AG08395 (cell line): Measurements from ENCODE around the gene MYOZ1.
"Not testable (repeated sequence)": the region's sequence is repeated elsewhere in the genome, so short reads cannot be mapped to it uniquely, and the experiment has no call there.

Experiments used
- DNase-seq: peaks from one replicate; pipeline ENCODE4 v3.0.0; 2012; ENCODE audit warnings: mixed read lengths, low spot score

Gene MYOZ1

DNA sequence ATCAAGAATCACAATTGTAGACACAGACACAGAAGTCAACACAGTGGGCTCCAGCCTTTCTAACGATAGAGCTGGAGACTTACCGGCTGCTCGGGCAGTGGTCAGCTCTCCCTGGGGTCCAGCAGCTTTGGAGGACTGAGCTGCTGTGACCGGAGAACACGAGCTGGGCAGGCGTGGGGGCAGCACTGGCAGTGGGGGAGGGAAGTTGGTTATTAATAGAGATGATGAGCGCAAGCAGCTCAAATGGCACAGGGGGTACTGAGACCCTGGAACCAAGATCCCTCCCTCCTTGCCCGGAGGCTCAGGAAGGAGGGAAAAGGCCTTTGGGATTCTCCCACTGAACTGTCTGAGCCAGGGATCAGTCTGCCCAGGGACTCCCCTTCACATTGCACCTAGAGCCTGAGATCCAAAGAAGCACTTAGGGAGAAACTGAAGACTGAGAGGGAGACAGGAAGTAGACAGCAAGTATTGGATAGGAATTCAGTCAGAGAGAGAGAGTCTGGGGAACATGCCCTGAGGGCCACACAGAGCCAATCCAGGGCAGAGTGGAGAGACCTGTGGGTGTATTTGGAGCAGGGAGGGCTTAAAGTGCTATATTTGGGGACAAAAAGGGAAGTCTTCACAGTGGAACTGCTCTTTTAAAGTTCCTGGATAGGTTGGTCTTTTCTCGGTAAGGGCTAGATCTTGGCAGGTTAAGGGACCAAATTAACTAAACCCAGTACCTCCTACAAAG lies at the start of gene MYOZ1:
MYOZ1 (minus strand) TSS at position 147 of the 733 bp plus-strand sequence. CDS start 1,457 bp downstream, outside the sequence.
- peak; percentile 51 for DNase-seq

DNA sequence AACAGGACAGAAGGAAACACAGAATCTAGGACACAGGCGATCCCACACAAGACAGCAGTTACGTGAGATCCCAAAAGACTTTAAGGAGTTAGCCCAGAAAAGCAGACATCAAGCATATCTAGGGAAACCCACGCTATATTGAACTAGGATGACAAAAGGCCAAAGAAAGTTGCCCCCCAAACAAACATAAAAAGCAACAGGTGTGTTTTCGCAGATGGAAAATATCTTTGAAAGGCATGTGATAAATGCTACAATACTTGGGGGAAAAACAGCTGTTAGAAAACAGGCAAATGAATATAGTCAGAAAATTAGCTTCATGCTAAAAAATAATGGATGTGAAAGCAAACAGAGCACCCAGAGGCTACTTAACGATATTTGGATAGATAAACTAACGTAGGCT lies 49.5 kb upstream of the MYOZ1 start:
- not testable (repeated sequence) for DNase-seq

GRCh38 chr10:73689596-73689995 lies 48.3 kb upstream of the MYOZ1 start:
- DNase-seq, result not testable (repeated sequence)

GRCh38 chr10:73687641-73688040 lies 46.4 kb upstream of the MYOZ1 start:
- not testable (repeated sequence) for DNase-seq

GRCh38 chr10:73674546-73674945 lies 33.3 kb upstream of the MYOZ1 start:
- DNase-seq, result not testable (repeated sequence)

DNA sequence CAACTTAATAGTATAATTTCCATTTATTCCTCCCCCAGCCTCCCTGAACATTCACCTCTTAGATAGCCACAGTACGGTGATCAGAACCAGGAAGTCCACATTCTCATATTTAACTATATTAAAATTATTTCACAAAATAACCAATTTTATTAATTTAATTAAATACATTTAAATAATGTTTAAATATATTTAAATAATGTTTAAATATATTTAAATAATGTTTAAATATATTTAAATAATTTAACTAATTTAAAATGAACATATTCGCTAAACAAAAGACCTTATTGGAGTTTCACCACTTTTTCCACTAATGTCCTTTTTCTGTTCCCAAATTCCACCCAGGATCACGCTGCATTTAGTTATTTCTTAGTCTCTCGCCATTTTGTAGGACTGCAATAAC lies 27.1 kb upstream of the MYOZ1 start:
- DNase-seq, result not testable (repeated sequence)

- DNase-seq, result peak; percentile 54
These were observed 25.0 kb upstream of the MYOZ1 start for GRCh38 chr10:73666153-73666809.

- DNase-seq, result not testable (repeated sequence)
These were observed 24.3 kb upstream of the MYOZ1 start for GRCh38 chr10:73665581-73665980.

DNA sequence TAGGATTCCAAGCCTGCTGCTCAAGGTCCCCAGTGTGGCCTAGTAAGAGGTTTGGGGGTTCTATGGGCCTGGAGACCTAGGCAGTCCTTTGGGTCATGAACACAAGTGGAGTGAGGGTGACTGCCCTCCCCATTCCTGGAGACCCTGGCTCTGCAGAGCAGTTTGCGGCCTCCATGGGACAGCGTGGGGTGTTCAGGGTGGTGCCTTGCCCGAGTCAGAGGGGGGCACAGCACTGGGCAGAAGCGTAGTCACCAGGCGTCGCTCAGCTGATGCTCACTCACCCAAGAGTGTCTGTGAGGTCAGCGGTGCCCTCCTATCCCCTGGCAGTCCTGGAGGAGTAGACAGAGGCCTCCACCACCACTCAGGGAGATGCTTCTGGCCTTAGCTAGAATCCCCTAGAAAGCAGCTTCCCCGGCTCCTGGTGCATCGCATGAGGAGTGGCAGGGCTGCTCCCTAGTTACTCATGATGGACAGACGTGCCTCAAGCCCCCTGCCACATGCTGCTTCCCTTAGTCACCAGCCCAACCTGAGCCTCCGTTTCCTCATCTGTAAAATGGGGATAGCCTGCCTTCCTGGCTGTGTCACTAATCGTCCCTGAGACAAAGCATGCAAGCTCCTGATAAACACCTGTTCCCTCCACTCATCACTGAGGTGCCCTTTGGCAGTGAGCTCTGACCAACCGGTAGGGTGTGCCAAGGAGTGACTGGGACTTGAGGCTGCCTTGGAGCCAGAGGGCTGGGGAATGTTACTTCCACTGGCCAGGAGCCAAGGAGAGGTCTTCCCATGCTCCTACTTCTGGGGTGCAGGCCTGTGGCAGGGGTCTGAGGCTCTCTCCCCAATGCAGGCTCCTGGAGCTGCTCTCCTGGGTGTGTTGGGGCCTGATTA lies 23.1 kb upstream of the MYOZ1 start:
- DNase-seq, result not testable (repeated sequence)

- DNase-seq, result not testable (repeated sequence)
These were observed 22.3 kb upstream of the MYOZ1 start for GRCh38 chr10:73663621-73664020.

DNA sequence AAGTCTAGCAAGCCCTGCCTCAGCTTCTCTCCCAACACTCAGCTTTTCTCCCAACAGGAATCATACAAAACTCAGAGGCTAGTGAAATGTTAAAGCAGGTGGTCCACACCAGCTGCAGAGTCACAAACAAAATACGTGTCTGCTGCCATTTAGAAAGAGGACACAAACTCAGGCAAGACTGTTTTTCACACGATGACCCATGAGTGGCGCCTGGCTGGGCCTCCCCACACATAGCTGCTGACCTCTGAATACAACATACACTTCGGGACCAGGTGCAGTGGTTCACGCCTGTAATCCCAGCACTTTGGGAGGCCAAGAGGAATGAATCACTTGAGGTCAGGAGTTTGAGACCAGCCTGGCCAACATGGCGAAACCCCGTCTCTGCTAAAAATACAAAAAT lies 21.4 kb upstream of the MYOZ1 start:
- not testable (repeated sequence) for DNase-seq

GRCh38 chr10:73655990-73656298 lies 14.7 kb upstream of the MYOZ1 start, which contains the start of gene SYNPO2L:
Gene SYNPO2L (minus strand): TSS chr10:73656029. CDS start chr10:73655922, 107 bp downstream.
- no peak for DNase-seq

GRCh38 chr10:73655257-73655989 lies 14.1 kb upstream of the MYOZ1 start:
- DNase-seq, result no peak

- DNase-seq, result no peak
These were observed 12.4 kb upstream of the MYOZ1 start for GRCh38 chr10:73653701-73654100.

- DNase-seq, result no peak
These were observed 11.9 kb upstream of the MYOZ1 start for GRCh38 chr10:73653195-73653594.

- DNase-seq, result peak; percentile 46
These were observed 9.5 kb upstream of the MYOZ1 start for GRCh38 chr10:73650537-73651331.

GRCh38 chr10:73649876-73650536 lies 8.7 kb upstream of the MYOZ1 start:
- DNase-seq, result peak; percentile 49

DNA sequence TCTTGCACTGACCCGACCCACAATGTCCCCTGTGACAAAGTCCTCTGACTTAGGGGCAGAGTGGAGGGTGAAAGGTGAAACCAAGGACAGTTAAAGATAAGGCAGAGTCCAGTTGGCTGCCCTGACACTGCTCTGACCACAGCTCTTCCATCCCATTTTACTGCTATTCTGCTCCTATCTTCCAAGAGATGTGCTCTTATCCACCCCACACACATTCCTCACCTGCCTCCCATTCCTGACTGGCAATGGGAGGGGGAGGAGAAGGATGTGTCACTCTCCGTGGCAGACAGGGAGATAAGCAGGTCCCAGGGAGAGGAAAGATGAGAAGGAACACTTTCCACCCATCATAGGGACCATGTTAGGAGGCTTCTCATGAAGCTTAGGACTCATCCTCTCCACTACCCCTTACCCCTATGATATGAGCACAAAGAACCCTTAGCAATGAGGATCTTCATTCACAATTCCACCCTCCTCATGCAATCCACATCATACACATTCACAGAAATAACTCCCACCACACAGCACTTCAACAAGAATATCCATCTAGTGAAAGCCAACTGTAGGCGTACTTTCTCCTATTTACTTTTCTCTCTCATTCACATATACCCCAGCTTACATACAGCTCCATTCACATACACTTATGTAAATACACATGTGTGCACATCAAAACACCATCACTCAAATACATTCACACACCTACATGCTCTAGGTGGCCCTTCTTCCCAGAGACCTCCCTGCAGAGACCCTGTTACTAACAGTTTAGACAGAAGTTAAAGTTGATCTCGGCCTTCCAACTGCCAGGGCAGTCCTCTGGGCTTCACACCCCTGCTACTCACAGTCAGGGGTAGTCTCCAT lies 7.9 kb upstream of the MYOZ1 start:
- DNase-seq, result no peak

- no peak for DNase-seq
These were observed 6.8 kb upstream of the MYOZ1 start for GRCh38 chr10:73647875-73648651.
